Right renal cortex interstitium (tissue), 3 donors: ENCODE data around the gene RAB5B. TPM values are rescaled to one million over a fixed set of nuclear protein-coding genes. Genes with fewer than 3 reads are reported as not detected.
A peak's percentile ranks its signal among the peaks of the same experiment; 100 is the strongest.

Source experiments
- DNase-seq, 3 donors: peaks; one replicate each; pipeline ENCODE4 v3.0.0-alpha.2; 2013; ENCODE audit warnings: low read depth in 3 of 3, low spot score in 2 of 3
- polyA plus RNA-seq, 3 donors: library from polyadenylated mRNA; unstranded; fragments of 120-200 nt; gene quantifications; one replicate each; pipeline ENCODE4 v1.2.1, GENCODE V29; 2013; ENCODE audit not compliant: insufficient read length in 3 of 3

RAB5B gene, protein sequence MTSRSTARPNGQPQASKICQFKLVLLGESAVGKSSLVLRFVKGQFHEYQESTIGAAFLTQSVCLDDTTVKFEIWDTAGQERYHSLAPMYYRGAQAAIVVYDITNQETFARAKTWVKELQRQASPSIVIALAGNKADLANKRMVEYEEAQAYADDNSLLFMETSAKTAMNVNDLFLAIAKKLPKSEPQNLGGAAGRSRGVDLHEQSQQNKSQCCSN
- 100 to 1,000 TPM; 160 to 162 (median 161) TPM for polyA plus RNA-seq

DNA sequence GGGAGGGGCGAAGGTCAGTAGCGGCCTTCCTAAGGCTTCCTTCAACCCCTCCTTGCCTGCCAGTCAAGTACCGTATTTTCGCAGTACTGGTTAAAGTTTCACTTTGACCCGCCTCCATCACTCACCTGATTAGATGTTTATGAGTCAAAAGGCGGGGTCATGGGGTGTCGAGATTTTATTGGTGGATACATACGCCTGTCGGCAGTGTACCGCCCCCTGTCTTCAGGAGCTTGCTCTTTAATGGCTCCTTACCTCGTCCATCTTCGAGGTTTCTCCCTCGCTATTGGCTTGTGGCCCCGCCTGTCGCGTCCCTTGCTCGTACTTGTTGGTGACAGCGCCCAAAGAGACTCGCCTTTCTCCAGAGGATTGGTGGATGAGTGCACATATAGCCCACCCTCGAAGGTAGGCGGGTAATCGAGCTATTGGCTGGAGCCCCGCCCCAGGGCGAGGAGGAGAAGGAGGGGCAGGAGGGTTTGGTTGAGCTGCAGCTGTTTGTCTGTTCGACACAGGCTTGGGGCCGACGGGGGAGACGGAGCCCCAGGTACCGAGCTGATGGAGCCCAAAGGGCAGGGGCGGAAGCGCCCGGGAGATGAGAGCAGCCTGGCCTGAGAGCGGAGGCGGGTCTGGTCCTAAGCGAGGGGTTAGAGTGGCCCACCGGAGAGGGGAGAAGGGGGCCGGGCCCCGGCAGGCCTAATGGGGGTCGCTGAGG is at the start of gene RAB5B:
TSS of gene RAB5B (plus strand) at position 480 of the 709 bp plus-strand sequence. CDS start 12,883 bp downstream, outside the sequence.
- peak; percentile 99 for DNase-seq

DNA sequence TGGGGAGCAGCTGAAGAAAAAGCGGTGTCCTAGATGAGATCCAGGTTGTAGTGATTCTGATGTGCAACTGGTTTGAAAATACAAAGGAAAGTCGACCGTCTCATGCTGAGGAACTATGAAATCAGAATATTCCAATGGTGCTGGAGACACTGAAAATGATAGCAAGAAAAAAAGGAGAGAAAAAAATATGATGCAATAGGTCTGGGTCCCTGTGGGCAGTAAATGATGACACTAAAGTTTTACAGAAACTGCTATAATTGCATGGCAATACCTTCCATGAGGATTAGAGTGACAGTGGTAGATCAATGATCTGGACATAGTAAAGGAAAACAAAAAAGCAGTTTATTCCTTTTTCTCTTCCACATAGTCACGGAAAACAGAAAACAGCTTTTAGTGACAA is 48.5 kb upstream of the RAB5B start:
- no peak for DNase-seq

DNA sequence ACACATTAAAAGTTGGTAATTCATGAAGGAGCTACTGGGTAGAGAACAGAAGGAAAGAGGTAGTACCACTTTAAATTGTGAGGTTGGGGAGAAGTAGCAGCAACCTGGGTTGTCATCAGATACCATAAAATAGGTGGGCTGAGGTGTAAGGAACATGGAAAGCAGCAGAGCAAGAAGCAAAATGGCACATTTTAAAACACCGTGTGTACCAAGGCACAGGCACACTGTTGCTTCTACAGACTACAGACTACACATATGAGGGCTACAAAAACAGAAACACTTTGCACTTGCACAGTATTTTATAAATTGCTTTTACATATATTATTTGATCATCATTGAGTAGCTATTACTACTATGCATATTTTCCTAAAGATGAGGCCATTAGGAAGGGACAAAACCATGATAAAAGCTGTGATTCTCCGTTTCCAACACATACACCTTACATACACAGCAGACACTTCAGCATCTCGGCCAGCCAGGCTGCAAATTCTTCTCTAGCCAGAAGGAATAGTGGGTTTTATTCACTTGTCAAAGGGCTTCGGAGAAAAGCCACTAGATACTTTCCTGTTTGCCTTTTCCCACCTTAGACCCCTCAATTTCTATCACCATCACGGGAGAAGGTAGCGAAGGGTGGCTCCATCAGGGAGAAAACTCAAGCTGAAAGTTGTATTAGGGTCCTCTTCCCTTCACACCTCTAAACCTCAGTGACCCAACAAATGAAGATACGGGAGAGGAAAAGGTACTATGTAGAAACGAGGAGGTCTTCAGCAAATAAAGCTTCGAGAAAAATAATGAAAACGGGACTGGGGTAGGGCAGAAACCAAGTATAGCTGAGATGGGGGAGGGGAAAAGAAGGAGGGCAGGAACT is 47.8 kb upstream of the RAB5B start:
- DNase-seq, result no peak

DNA sequence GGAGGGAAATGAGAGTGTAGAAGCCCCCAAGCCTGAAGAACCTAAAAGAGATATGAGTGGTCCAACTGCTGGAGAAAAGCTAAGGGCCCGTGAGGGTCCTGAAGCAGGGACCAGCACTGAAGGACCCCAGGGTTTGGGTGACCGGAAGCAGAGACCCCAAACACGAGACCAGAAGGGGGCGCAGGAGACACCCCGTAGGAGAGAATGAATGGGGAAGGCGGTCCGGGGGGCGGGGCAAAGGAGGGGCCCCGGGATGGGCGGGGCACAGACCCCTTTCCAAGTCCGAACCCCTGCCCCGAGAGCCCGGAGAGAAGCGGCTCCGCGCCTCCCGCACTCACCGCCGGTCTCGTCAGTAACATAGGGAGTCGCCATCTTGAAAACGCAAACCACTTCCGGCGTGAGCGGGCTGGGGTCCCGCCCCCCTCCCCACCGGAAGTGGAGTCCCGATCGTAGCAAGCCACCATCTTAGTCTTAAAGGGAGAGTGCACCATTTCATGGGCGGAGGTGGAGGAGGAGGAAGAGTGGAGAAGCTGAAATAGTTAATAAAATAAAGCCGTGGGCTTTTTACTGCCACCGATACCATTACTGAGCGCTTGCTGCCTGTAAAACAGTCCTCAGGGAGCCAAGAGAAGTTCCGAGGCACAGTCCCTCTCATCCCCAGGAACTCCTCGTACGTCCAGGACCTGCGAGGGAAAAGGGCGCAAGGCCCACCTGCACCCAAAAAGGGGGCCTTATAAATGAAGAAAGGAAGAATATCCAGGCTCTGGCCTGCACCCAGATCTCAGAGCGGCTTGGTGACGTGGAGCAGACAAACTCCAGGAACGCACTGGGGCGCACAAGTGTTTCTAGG is 46.9 kb upstream of the RAB5B start:
- peak; percentile 84 to 88 (median 87) for DNase-seq

DNA sequence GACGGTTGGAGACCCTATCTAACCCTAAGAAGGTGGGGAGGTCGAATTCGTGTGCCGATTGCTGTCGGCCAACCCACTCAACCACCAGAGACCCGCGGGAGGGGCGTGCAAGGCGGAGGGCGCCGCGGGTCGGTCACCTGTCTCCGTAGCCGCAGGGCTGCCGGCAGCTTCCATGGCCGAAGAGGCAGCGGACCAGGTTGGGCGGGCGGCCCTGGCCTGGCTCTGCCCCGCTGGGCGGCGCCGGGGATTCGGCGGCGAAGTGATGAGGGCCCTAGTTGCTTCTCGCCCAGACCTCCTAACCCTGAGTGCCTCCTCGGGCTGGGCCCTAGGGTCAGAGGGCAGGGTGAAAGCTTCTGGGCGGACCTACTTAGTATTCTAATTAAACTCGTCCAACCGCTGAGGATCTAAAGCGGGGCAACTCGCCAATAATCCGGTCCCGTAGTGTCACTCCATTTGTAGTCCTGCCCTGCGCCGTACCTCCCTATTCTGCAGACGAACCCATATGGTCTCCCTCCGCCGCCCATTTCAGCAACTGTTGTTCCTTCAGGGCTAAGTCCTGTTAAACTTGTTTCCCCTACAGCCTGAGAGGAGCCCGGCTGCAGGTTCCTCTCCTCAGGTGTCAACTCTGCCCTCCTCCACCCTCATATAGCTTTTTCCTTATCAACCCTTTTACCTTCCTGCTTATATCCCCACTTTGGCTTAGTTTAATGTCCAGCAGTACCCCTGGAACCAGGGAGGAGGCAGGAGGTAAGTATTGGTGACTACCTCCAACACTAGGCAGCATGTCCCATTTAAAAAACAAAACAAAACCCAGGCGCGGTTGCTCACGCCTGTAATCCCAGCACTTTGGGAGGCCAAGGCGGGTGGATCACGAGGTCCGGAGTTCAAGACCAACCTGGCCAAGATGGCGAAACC is 46.0 kb upstream of the RAB5B start, which contains the start of gene PYM1:
TSS of gene PYM1 (minus strand) at position 307 of the 915 bp plus-strand sequence. CDS start at position 174, 133 bp downstream.
- DNase-seq, result peak in 1 of 3 donors; percentile 56

DNA sequence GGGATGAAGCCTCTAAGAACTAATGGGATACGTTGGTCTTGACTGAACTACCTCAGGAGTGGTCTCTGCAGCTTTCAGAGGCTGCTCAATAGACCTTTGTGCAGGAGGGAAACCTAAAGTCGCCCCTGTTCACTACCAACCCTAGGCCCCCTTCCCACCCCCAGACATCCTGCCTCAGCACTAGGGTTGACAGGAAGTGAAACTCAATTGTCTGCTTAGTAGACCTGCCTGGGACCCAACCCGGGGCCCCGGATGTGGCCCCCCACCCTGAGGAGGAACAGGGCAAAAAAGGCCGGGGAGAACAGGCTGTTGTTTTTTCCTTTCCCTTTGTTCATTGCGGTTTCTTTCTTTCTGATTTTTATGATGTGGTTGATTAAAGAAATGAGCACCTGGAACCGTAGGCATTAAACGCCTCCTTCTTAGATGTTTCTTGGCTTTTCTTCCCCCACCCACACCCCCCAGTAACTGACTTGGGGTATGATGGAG is 44.5 kb upstream of the RAB5B start:
- no peak for DNase-seq

DNA sequence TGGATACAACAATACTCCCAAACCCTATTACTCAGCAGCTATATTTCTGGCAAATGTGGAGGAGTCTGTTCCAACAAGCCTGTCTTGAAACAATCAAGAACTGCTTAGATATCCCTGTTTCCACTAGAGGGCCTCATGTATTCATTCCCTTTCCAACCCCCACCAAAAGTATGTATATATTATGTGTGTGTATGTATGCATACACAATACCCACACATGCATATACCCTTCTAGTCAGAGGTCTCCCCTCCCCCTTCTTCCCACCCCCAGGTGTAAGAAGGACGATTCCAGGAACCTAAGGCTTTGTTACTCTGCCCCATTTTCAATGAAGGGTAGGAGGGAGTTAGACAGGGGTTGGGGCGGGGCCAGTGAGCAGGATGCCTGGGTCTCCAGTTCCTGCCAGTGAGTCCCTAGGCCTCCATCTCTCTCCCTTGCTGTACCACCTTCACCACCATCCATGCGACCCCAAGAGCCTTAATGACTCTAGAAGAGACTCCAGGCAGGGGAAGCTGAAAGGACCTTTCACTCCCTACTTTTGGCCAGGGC is 43.0 kb upstream of the RAB5B start, which contains the start of gene DGKA:
TSS of gene DGKA (plus strand) at position 392 of the 546 bp plus-strand sequence. CDS start 5,342 bp downstream, outside the sequence.
- no peak for DNase-seq

DNA sequence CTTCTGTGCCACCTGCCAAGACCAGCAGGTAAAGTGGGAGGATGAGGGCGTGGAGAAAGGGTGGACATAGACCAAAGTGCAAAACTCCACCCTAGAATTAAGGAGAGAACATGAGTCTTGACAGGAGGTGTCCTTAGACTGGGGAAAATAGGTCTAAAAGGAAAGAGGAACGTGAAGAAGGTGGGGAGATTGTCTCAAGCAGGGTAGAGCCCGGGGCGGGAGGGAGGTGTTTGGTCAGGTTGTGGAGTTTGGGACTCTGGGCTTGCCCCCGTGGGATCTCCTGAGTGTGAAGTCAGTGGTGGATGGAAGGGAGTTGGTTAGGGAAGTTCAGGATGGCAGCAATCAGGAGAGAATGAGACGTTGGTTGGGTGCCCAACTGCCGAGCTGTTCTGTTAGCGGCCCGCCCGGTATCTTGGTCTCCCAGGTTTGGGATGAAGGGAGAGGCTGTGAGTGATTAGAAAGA is 42.5 kb upstream of the RAB5B start:
- DNase-seq, result no peak

DNA sequence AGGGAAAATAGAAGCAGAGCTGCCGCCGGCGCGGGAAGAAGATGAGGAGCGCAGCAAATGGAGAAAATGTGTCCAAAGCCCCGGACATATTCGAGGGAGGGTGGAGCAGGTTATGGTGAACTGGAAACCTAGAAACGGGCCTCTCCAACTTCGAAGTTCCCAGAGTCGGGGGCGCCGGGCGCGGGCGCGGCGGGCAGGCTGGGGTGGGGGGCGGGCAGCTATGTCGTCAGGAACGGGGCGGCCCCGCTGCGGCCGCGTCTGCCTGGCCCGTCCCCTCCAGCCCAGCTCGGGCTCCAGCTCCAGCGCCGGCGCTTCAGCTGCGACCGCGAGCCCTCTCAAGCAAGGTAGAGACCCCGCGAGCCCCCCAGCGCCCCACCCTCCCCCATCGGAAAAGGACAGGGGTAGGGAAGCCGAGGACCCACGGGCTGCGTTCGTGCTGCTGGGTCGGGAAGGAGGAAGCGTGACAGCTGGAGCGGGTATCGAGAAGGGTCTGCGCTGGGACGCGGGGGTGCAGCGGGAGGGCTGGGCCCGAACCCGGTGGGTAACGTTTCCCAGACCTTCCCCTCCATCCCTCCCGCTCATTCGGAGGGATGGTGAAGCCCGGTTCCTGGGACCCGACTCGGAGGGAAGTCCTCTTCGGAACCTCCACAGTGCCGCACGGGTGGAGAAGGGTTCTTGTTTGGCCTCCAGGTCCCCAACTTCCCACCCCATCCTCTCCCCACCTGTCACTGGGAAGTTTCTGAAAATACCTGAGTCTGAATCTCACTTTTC is 41.9 kb upstream of the RAB5B start:
- no peak for DNase-seq

DNA sequence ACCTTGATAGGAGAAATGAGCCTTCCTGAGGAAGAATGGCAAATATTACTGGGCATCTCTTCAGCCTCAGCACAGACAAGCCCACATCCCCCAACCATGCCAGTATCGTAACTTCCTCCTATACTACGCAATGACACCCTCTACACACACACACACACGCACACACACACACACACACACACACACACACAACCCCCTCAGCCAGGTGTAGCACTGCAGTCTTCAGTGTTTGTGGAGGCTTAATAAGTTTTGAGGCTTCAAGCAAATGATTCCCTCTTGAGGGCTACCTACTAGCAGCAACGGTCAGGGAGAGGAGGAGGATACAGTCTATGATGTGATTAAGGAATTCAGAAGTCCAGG is 41.3 kb upstream of the RAB5B start:
- DNase-seq, result no peak

DNA sequence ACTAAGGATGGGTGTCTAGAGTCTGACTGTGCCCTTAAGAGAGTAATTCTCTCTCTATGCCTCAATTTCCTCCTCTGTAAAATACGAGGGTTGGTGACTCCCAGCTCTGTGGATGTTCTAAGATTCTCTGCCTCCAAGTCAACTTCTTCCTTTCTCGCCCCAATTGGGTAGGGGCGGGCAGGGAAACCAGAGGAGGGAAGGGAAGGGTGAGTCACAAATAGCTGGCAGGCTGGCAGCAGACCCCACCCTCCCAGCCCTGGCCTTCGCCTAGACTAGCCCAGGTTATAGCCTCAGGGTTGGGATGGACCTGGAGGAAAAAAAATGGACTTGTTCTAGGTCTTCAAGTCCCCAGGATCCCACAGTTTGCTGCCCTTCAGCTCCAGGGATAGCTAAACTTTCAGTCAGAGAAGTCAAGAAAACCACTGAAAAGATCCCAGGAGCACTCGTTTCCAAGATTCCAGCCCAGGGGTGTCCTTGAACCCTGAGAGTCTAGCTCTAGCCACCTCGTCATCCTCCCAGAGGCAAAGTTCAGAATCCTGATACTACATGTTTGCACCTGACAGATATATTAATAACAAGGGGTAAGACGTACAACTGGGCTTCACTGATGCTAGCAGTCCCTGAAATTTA is 40.6 kb upstream of the RAB5B start:
- no peak for DNase-seq

DNA sequence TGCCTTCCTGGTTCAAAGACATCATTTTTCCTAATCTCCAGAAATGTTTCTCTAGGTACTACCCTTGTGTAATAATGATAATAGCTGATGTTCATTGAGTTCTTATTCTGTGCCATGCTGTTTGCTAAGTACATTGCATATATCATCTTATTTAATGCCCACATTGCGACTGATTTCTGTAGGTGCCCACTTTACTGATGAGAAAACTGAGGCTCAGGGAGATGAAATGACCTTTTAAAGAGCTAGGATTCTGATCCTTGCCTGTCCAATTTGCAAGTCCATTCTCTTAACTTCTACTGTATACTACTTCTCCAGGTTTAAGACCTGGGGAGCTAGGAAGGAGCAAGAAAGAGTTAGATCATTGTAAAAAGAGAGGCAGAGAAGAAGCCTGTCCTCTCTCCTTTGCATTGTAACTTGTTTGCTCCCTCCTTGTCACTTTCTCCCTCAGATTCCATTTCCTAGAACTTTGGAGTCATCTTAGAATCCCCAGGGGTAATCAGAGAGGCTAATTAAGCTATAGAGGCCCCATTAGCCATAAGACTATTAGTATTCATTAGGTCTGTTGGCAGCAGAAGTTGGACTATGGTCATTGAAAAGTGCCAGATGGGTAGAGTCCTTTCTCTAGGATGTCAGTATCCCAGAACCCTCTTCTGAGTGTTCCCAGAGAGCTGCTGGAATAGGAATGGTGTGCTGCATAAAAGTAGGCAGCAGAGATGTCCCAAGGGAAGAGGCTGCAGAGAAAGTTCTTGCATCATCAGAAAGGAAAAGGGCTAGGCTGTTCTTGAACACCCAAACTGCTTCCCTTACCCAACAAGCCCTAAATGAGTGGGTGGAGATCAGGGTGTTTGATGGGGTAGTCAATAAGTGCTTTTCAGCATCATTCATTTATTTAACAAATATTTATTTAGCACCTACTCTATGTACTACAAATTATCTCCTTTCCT is 39.8 kb upstream of the RAB5B start:
- no peak for DNase-seq

DNA sequence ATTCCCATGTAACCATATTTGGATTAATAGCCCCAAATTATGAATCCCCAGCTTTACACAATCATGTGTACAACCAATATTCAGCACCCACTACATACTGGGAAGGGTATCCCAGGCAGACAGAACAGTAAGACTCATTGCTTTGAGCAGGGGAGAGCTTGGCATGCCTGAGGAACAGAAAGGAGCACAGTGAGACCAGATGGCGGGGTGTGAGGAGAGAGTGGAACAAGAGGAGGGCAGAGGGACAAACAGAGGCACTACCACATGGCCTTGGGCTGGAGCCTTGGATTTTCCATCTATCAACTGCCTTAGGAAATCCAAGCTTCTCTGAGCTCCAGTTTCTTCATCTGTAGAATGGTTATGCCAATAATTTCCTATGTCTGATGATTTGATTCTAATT is 39.1 kb upstream of the RAB5B start:
- DNase-seq, result no peak

DNA sequence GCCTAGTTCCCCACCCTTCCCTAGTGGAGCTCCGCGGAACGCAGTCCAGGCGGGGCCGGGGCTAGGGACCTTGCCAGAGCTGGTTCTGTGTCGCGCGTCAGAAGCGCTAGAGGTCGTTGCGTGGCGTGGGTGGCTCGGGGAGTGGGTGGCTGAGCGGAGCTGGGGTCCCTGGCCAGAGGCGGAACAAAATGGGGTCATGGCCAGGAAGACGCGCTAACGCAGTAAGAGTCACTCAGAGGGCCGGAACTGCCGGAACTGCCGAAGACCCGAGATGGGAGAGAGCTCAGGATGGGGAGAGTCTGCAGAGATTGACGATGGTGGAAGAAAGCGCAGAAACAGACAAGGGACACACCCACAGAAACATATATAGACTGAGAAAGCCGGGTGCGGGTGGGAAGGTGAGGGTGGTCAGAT is 38.1 kb upstream of the RAB5B start:
- DNase-seq, result no peak

DNA sequence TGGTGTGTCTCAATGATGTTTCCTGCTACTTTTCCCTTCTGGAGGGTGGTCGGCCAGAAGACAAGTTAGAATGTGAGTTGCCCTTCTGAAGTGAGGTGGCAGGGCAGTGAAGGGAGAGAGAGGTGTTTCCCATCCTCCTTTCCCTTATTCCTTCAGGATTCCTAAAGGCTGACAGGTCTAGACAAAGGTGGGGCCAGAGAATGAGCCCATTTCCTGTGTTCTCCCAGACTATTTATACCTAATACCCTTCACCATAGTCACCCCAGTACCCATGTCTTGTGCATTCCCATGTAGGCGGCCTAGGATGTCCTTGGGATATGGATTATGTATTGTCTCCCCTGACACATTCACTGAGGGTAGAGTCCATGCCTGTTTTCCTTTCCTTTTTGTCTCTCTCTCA is 35.9 kb upstream of the RAB5B start:
- DNase-seq, result no peak

DNA sequence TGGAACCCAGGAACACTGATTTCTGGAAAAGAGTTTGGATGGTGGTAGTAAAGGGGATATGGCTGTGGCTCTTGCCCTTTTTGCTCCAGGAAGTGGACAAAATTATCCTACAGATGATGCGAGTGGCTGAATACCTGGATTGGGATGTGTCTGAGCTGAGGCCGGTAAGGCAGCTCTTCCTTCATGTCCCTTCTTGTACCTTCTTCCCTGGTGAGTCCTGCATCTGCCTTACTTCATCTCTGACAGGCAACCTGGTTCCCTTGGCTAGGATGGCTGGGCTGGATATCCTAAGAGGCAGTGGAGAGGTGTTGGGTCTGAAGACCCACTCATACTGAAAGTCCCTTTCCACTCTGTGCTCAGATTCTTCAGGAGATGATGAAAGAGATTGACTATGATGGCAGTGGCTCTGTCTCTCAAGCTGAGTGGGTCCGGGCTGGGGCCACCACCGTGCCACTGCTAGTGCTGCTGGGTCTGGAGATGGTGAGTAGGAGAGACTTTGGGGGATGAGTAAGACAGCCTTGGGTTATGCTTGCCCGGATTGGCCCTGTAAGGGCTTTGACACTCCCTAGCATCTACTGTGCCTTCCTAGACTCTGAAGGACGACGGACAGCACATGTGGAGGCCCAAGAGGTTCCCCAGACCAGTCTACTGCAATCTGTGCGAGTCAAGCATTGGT is 34.9 kb upstream of the RAB5B start:
- DNase-seq, result no peak
